Upper lobe of right lung (tissue), 1 donor: ENCODE measurements around the gene EFCAB11. TPM values are rescaled to one million over a fixed set of nuclear protein-coding genes. Genes with fewer than 3 reads are reported as not detected.
"Not testable (repeated sequence)": the region's sequence is repeated elsewhere in the genome, so short reads cannot be mapped to it uniquely, and the experiment has no call there.

Experiments
- ATAC-seq: fragments of 200-7000 bp; cut with Tn5 transposase; one replicate; pipeline ENCODE4 v1.9.1; 2020; ENCODE audit warnings: mild to moderate bottlenecking, moderate library complexity
- DNase-seq: peaks from one replicate; pipeline ENCODE4 v3.0.0-alpha.2; 2020
- H3K27ac ChIP-seq: fragments of 200-600 bp; one replicate; pipeline ENCODE4 v1.8.0; 2022
- H3K27me3 ChIP-seq: fragments of 200-600 bp; one replicate; pipeline ENCODE4 v1.8.0; 2022; ENCODE audit warnings: mild to moderate bottlenecking
- H3K36me3 ChIP-seq: fragments of 200-600 bp; one replicate; pipeline ENCODE4 v1.8.0; 2022
- H3K4me1 ChIP-seq: fragments of 200-600 bp; one replicate; pipeline ENCODE4 v1.8.0; 2022
- H3K4me3 ChIP-seq: fragments of 200-600 bp; one replicate; pipeline ENCODE4 v1.8.0; 2022; ENCODE audit warnings: mild to moderate bottlenecking
- H3K9me3 ChIP-seq: fragments of 200-600 bp; one replicate; pipeline ENCODE4 v1.8.0; 2022
- CTCF ChIP-seq: fragments of 200-600 bp; IDR thresholded peaks from one replicate; pipeline ENCODE4 v1.8.0; 2022; ENCODE audit warnings: antibody characterized with exemption
- intact Hi-C: fragments of 100-400 bp; cut with DNase I; formaldehyde crosslinking; loops from one replicate; pipeline ENCODE4 v1.11.0; 2022
- total RNA-seq: library from RNA; stranded (reverse); fragmentation: NEBNext Ultra II Directional; extraction: Animal tissue kit (Norgen Biotek cat#: 25700); gene quantifications from one replicate; pipeline ENCODE4 v1.2.1, GENCODE V29; 2021
- donor health status: DM: no; HTN: yes; CAD: no; lungs with severe emphysema.

The EFCAB11 gene
- total RNA-seq, 1 donor from 2014 or later = 4.0 TPM

GRCh38 chr14:89899291-89899690, 55.2 kb downstream of the EFCAB11 start:
- intact Hi-C loops = no loop called here
- DNase-seq (no peak), ATAC-seq (no peak)
- Histone ChIP-seq H3K27ac (no peak overlapping the region), H3K4me1 (no peaks in the 10 kb centered on the region), H3K9me3 (no peaks in the 10 kb centered on the region), H3K27me3 (no peaks in the 10 kb centered on the region), H3K36me3 (no peaks in the 10 kb centered on the region), H3K4me3 (no peak overlapping the region)
- TF ChIP-seq CTCF = no peak

GRCh38 chr14:89893388-89893787, 61.1 kb downstream of the EFCAB11 start:
- intact Hi-C loops, H3K27me3 ChIP-seq, H3K4me3 ChIP-seq, H3K36me3 ChIP-seq, ATAC-seq, H3K4me1 ChIP-seq, H3K9me3 ChIP-seq, DNase-seq, H3K27ac ChIP-seq: not testable (repeated sequence)

GRCh38 chr14:89892953-89893352, 61.6 kb downstream of the EFCAB11 start:
- intact Hi-C loops = no loop called here
- H3K27ac ChIP-seq = no peak overlapping the region
- no peak overlapping the region for H3K4me3 ChIP-seq
- DNase-seq = no peak
- H3K27me3 ChIP-seq = no peaks in the 10 kb centered on the region
- no peaks in the 10 kb centered on the region for H3K4me1 ChIP-seq
- no peaks in the 10 kb centered on the region for H3K9me3 ChIP-seq
- no peak for ATAC-seq
- H3K36me3 ChIP-seq = no peaks in the 10 kb centered on the region
- no peak for TF ChIP-seq CTCF

- H3K4me3 ChIP-seq, H3K4me1 ChIP-seq, H3K9me3 ChIP-seq, intact Hi-C loops, H3K27me3 ChIP-seq, H3K36me3 ChIP-seq, H3K27ac ChIP-seq, ATAC-seq, DNase-seq: not testable (repeated sequence)
These were observed 62.8 kb downstream of the EFCAB11 start for GRCh38 chr14:89891721-89892120.

- Histone ChIP-seq H3K9me3 (no peaks in the 10 kb centered on the region), H3K36me3 (no peaks in the 10 kb centered on the region), H3K27me3 (no peaks in the 10 kb centered on the region), H3K4me3 (no peak overlapping the region), H3K4me1 (no peaks in the 10 kb centered on the region), H3K27ac (no peak overlapping the region)
- no peak for TF ChIP-seq CTCF
- DNase-seq (no peak), ATAC-seq (no peak)
- intact Hi-C loops = no loop called here
These were observed 63.5 kb downstream of the EFCAB11 start for GRCh38 chr14:89891055-89891454.

- intact Hi-C loops = no loop called here
- DNase-seq (no peak), ATAC-seq (no peak)
- Histone ChIP-seq H3K27ac (no peak overlapping the region), H3K4me1 (no peaks in the 10 kb centered on the region), H3K4me3 (no peak overlapping the region), H3K36me3 (no peaks in the 10 kb centered on the region), H3K9me3 (no peaks in the 10 kb centered on the region), H3K27me3 (no peaks in the 10 kb centered on the region)
- TF ChIP-seq CTCF = no peak
These were observed 63.9 kb downstream of the EFCAB11 start for GRCh38 chr14:89890589-89890988.

- intact Hi-C loops = no loop called here
- no peak overlapping the region for H3K4me3 ChIP-seq
- DNase-seq (no peak), ATAC-seq (no peak)
- no peaks in the 10 kb centered on the region for H3K4me1 ChIP-seq
- H3K36me3 ChIP-seq = no peaks in the 10 kb centered on the region
- no peak for TF ChIP-seq CTCF
- H3K27me3 ChIP-seq = no peaks in the 10 kb centered on the region
- H3K9me3 ChIP-seq = no peaks in the 10 kb centered on the region
- no peak overlapping the region for H3K27ac ChIP-seq
These were observed 64.9 kb downstream of the EFCAB11 start for GRCh38 chr14:89889626-89890025.
